NCI-H510A treated with DMSO at 0.1 percent for 48 hours (cell line): ENCODE measurements around the gene TMEM178B.
A peak's percentile ranks its signal among the peaks of the same experiment; 100 is the strongest.

Source experiments
- DNase-seq: peaks from one replicate; lab custom pipeline; 2025; lab: John Stamatoyannopoulos, UW

Gene TMEM178B

GRCh38 chr7:141431140-141431479, 357.2 kb downstream of the TMEM178B start:
- no peak for DNase-seq

GRCh38 chr7:141431711-141432110, 357.8 kb downstream of the TMEM178B start:
- DNase-seq = no peak

GRCh38 chr7:141433698-141434097, 359.8 kb downstream of the TMEM178B start:
- no peak for DNase-seq

- no peak for DNase-seq
These were observed 362.3 kb downstream of the TMEM178B start for GRCh38 chr7:141436139-141436538.

GRCh38 chr7:141436575-141437075, 362.8 kb downstream of the TMEM178B start:
- DNase-seq = no peak

- no peak for DNase-seq
These were observed 365.3 kb downstream of the TMEM178B start for GRCh38 chr7:141439164-141439563.

GRCh38 chr7:141439776-141440175, 365.9 kb downstream of the TMEM178B start:
- no peak for DNase-seq

- no peak for DNase-seq
These were observed 368.2 kb downstream of the TMEM178B start for GRCh38 chr7:141441837-141442627.

GRCh38 chr7:141442781-141443180, 368.9 kb downstream of the TMEM178B start:
- DNase-seq = no peak

GRCh38 chr7:141444961-141445360, 371.1 kb downstream of the TMEM178B start:
- no peak for DNase-seq

- no peak for DNase-seq
These were observed 377.4 kb downstream of the TMEM178B start for GRCh38 chr7:141451232-141451631.

GRCh38 chr7:141452911-141453310, 379.0 kb downstream of the TMEM178B start:
- no peak for DNase-seq

GRCh38 chr7:141454338-141454737, 380.5 kb downstream of the TMEM178B start:
- no peak for DNase-seq

GRCh38 chr7:141455723-141456122, 381.9 kb downstream of the TMEM178B start:
- no peak for DNase-seq

GRCh38 chr7:141456298-141456697, 382.4 kb downstream of the TMEM178B start:
- DNase-seq = no peak

- DNase-seq = no peak
These were observed 382.8 kb downstream of the TMEM178B start for GRCh38 chr7:141456711-141457110.

- peak; percentile 49 for DNase-seq
These were observed 387.2 kb downstream of the TMEM178B start for GRCh38 chr7:141460781-141461715.

GRCh38 chr7:141461924-141462323, 388.1 kb downstream of the TMEM178B start:
- no peak for DNase-seq

- DNase-seq = no peak
These were observed 389.1 kb downstream of the TMEM178B start for GRCh38 chr7:141462958-141463357.

GRCh38 chr7:141463986-141464385, 390.1 kb downstream of the TMEM178B start:
- DNase-seq = no peak

- no peak for DNase-seq
These were observed 390.7 kb downstream of the TMEM178B start for GRCh38 chr7:141464551-141464950.

- no peak for DNase-seq
These were observed 392.5 kb downstream of the TMEM178B start for GRCh38 chr7:141466151-141466904.
